Fibroblast of lung (primary cell): ENCODE data around the gene EPHB1. TPM values are rescaled to one million over a fixed set of nuclear protein-coding genes. Genes with fewer than 3 reads are reported as not detected.

Experiments
- DNase-seq, 2 donors: peaks; one replicate each; pipeline versions ENCODE4 v3.0.0 to v3.0.0-alpha.2; 2010; ENCODE audit warnings: low read depth in 2 of 2
- H2AFZ ChIP-seq: 2 replicates; pipeline ENCODE4 v1.5.1; 2012; ENCODE audit warnings: low read length, control low read depth, inconsistent platforms
- H3K27ac ChIP-seq: 2 replicates; pipeline ENCODE4 v1.5.1; 2011; ENCODE audit warnings: low read length, control low read depth; ENCODE audit not compliant: insufficient read depth
- H3K27me3 ChIP-seq: 2 replicates; pipeline ENCODE4 v1.5.1; 2011; ENCODE audit warnings: mild to moderate bottlenecking, low read length; ENCODE audit not compliant: control insufficient read depth, insufficient read depth
- H3K36me3 ChIP-seq: 2 replicates; pipeline ENCODE4 v1.5.1; 2011; ENCODE audit warnings: low read length; ENCODE audit not compliant: control insufficient read depth, insufficient read depth
- H3K4me1 ChIP-seq: 2 replicates; pipeline ENCODE4 v1.5.1; 2011; ENCODE audit warnings: low read length; ENCODE audit not compliant: control insufficient read depth, insufficient read depth; ENCODE audit errors: extremely low read depth
- H3K4me2 ChIP-seq: 2 replicates; pipeline ENCODE4 v1.5.1; 2011; ENCODE audit warnings: low read length, control low read depth; ENCODE audit not compliant: insufficient read depth; ENCODE audit errors: extremely low read depth
- H3K4me3 ChIP-seq, 4 experiments: fragments of 200-600 bp in 1 of 4; sonication (generic) in 1 of 4; replicated peaks in 1 of 4; 2 replicates each; pipeline ENCODE4 v1.5.1; 2011 to 2016; ENCODE audit warnings: low read length in 4 of 4, low read depth in 3 of 4, mild to moderate bottlenecking in 3 of 4, control low read depth in 2 of 4, inconsistent platforms in 1 of 4, mixed read lengths in 1 of 4; ENCODE audit not compliant: insufficient read depth in 1 of 4; ENCODE audit errors: control extremely low read depth in 1 of 4
- H3K79me2 ChIP-seq: 2 replicates; pipeline ENCODE4 v1.5.1; 2012; ENCODE audit warnings: mild to moderate bottlenecking, low read length, inconsistent platforms; ENCODE audit not compliant: control insufficient read depth, insufficient read depth
- H3K9ac ChIP-seq: 2 replicates; pipeline ENCODE4 v1.5.1; 2011; ENCODE audit warnings: mild to moderate bottlenecking, low read length, control low read depth; ENCODE audit not compliant: insufficient read depth
- H3K9me3 ChIP-seq: 2 replicates; pipeline ENCODE4 v1.5.1; 2012; ENCODE audit warnings: low read depth, low read length; ENCODE audit not compliant: control insufficient read depth, insufficient read depth
- H4K20me1 ChIP-seq: 2 replicates; pipeline ENCODE4 v1.5.1; 2011; ENCODE audit warnings: low read length; ENCODE audit not compliant: control insufficient read depth, insufficient read depth; ENCODE audit errors: extremely low read depth
- EZH2 ChIP-seq: IDR thresholded peaks from 2 replicates; pipeline ENCODE4 v1.5.1; 2012; ENCODE audit warnings: low read length, control low read depth, mild to moderate bottlenecking; ENCODE audit errors: missing control alignments
- polyA plus RNA-seq, 2 donors: library from polyadenylated mRNA; depleted of rRNA in 1 of 2; stranded (reverse) in 1 of 2; unstranded in 1 of 2; fragments of >200 nt; gene quantifications; 2 replicates each; pipeline ENCODE4 v1.2.1, GENCODE V29; 2011 to 2012; ENCODE audit warnings: missing spikeins in 1 of 2
- total RNA-seq: library from RNA; depleted of rRNA; stranded (reverse); fragments of >200 nt; gene quantifications from 2 replicates; pipeline ENCODE4 v1.2.1, GENCODE V29; 2014
- TF ChIP-seq, protein P1 (sequence below), 2 donors: IDR thresholded peaks in 1 of 2; conservative IDR thresholded peaks in 1 of 2; 1 replicate in 1 of 2; 2 replicates in 1 of 2; pipeline ENCODE4 v1.5.1; 2011 to 2012; ENCODE audit warnings: low read length in 2 of 2, control low read depth in 1 of 2, inconsistent platforms in 1 of 2, low read depth in 1 of 2, mild to moderate bottlenecking in 1 of 2

Gene EPHB1
- total and polyA plus RNA-seq, 2 donors (not counting 1 experiment from before 2014, with no cell fraction given), result 0.14 to 0.50 TPM

DNA sequence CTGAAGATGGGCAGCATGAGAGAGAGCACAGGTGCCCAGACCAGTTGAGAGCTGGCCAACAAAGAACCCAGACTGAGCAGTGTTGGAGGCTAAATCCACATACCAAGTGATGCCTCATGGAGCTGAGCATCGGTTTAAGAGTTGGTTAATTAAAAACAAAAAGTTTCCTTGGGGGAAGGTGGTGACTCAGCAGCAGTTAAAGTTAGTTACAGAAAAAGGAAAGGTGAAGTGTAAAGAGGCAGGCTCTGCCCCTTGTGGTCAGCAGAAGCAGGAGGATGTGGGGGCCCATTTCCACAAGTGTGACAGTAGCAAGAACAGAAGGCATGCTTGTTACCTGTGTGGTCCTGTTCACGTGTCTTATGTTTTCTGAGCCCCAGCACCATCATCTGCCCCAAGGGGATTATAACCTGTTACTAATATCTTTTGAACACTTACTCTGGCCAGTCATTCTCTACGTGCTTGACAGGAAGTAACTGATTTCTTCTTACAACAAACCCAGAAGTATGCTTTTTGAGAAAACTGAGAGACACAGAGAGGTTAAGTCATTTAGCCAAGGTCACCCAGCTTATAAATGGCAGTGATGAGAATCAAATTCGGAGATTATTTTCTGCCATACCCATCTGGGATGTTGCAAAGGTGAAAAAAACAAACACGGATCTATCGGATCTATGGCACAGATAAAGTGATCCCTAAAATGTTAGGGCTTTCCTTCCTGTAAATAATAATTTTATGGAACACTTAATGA, 91.0 kb downstream of the EPHB1 start:
- Histone ChIP-seq H3K9me3 (no peaks in the 10 kb centered on the region), H3K36me3 (no peaks in the 10 kb centered on the region), H3K9ac (no peak overlapping the region), H3K4me2 (no peak overlapping the region), H3K4me1 (no peaks in the 10 kb centered on the region), H3K27ac (no peak overlapping the region), H4K20me1 (no peaks in the 10 kb centered on the region), H3K4me3 (no peak overlapping the region), H2AFZ (no peak overlapping the region), H3K79me2 (no peaks in the 10 kb centered on the region), H3K27me3 (no peaks in the 10 kb centered on the region)
- no peak for TF ChIP-seq EZH2
- TF ChIP-seq, protein P1, sequence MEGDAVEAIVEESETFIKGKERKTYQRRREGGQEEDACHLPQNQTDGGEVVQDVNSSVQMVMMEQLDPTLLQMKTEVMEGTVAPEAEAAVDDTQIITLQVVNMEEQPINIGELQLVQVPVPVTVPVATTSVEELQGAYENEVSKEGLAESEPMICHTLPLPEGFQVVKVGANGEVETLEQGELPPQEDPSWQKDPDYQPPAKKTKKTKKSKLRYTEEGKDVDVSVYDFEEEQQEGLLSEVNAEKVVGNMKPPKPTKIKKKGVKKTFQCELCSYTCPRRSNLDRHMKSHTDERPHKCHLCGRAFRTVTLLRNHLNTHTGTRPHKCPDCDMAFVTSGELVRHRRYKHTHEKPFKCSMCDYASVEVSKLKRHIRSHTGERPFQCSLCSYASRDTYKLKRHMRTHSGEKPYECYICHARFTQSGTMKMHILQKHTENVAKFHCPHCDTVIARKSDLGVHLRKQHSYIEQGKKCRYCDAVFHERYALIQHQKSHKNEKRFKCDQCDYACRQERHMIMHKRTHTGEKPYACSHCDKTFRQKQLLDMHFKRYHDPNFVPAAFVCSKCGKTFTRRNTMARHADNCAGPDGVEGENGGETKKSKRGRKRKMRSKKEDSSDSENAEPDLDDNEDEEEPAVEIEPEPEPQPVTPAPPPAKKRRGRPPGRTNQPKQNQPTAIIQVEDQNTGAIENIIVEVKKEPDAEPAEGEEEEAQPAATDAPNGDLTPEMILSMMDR (conservative IDR thresholded peaks at IDR 0.05 in 1 of 2, IDR thresholded peaks at IDR 0.05 in 1 of 2; ENCODE audit: low read depth in 1 of 2, low read length in 2 of 2), result no peak
- DNase-seq, result peak in 1 of 2 donors; percentile 36

DNA sequence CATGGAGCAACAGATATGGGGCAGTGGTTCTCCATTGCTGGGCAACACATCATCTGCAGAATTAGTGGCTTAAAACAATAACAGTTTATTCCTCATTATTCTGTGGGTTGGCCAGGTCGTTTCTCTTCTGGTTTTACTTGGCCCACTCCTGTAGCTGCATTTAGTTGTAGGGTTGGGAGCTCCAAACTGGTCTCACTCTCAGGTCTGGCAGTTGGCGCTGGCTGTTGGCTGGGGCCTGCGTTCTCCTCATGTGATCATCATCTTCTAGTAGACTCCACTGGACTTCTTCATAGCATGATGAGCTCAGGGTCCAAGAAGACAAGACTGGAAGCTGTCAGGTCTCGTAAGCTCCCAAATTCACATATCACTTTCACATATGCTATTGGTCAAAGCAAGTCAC, 91.9 kb downstream of the EPHB1 start:
- TF ChIP-seq EZH2, result no peak
- TF ChIP-seq, protein P1 (conservative IDR thresholded peaks at IDR 0.05 in 1 of 2, IDR thresholded peaks at IDR 0.05 in 1 of 2; ENCODE audit: low read depth in 1 of 2, low read length in 2 of 2), result no peak
- no peak for DNase-seq
- H3K4me1 ChIP-seq, result no peaks in the 10 kb centered on the region

DNA sequence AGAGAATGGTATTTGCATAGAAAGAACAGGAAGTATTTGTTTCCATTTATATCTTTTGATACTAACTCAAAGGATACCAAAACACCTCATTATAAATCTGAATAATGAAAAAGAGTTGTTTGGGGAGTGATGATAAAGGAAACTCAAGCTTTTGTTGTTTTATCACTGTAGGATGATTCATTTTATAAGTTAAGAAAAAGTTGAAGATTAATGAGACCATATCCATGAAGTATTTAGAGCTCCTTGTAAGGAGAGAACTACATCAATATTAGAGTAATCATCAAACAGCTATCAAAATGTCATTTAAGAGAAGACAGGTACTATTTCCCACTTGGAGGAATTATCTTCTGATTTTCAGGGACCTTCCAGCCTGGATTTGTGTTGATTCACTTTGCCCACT, 92.5 kb downstream of the EPHB1 start:
- H3K79me2 ChIP-seq, result no peaks in the 10 kb centered on the region
- no peak overlapping the region for H2AFZ ChIP-seq

More for the DNA sequence above, 91.9 kb downstream of the EPHB1 start:
- no peaks in the 10 kb centered on the region for H3K36me3 ChIP-seq
- H3K9me3 ChIP-seq, result no peaks in the 10 kb centered on the region
- H3K4me2 ChIP-seq, result no peak overlapping the region
- H3K4me3 ChIP-seq, result no peak overlapping the region
- H2AFZ ChIP-seq, result no peak overlapping the region
- H3K27ac ChIP-seq, result no peak overlapping the region
- no peaks in the 10 kb centered on the region for H3K79me2 ChIP-seq
- no peaks in the 10 kb centered on the region for H4K20me1 ChIP-seq
- no peak overlapping the region for H3K9ac ChIP-seq
- H3K27me3 ChIP-seq, result no peaks in the 10 kb centered on the region

More for the DNA sequence above, 92.5 kb downstream of the EPHB1 start:
- no peaks in the 10 kb centered on the region for H3K4me1 ChIP-seq
- H3K4me3 ChIP-seq, result no peak overlapping the region
- H3K36me3 ChIP-seq, result no peaks in the 10 kb centered on the region
- H3K27ac ChIP-seq, result no peak overlapping the region
- no peak overlapping the region for H3K9ac ChIP-seq
- no peaks in the 10 kb centered on the region for H3K9me3 ChIP-seq
- no peaks in the 10 kb centered on the region for H4K20me1 ChIP-seq
- H3K27me3 ChIP-seq, result no peaks in the 10 kb centered on the region
- DNase-seq, result no peak
- H3K4me2 ChIP-seq, result no peak overlapping the region
- TF ChIP-seq, protein P1 (conservative IDR thresholded peaks at IDR 0.05 in 1 of 2, IDR thresholded peaks at IDR 0.05 in 1 of 2; ENCODE audit: low read depth in 1 of 2, low read length in 2 of 2), result no peak
- no peak for TF ChIP-seq EZH2
